SU-DHL-6 (cell line): ENCODE data around the gene NRARP.

Experiments
- EZH2phosphoT487 ChIP-seq: fragments of 200-600 bp; sonication (generic), shearing (Covaris generic); conservative IDR thresholded peaks from 2 replicates; pipeline ENCODE4 v1.6.1; 2018; ENCODE audit warnings: mild to moderate bottlenecking, antibody characterized with exemption, low read length, moderate library complexity, mixed read lengths
- TF ChIP-seq, protein P1 (sequence below): fragments of 200-600 bp; sonication (generic); IDR thresholded peaks from one replicate; pipeline ENCODE4 v1.5.1; 2017; ENCODE audit warnings: antibody characterized with exemption, mild to moderate bottlenecking, low read length, moderate library complexity; ENCODE audit not compliant: insufficient read depth, poor library complexity, severe bottlenecking

GRCh38 chr9:137303151-137303892, 1.3 kb upstream of the NRARP start:
- TF ChIP-seq, protein P1, sequence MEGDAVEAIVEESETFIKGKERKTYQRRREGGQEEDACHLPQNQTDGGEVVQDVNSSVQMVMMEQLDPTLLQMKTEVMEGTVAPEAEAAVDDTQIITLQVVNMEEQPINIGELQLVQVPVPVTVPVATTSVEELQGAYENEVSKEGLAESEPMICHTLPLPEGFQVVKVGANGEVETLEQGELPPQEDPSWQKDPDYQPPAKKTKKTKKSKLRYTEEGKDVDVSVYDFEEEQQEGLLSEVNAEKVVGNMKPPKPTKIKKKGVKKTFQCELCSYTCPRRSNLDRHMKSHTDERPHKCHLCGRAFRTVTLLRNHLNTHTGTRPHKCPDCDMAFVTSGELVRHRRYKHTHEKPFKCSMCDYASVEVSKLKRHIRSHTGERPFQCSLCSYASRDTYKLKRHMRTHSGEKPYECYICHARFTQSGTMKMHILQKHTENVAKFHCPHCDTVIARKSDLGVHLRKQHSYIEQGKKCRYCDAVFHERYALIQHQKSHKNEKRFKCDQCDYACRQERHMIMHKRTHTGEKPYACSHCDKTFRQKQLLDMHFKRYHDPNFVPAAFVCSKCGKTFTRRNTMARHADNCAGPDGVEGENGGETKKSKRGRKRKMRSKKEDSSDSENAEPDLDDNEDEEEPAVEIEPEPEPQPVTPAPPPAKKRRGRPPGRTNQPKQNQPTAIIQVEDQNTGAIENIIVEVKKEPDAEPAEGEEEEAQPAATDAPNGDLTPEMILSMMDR, result no peak
- TF ChIP-seq EZH2phosphoT487, result no peak
